ENCODE data around the gene MYL2.

GRCh38 chr12:110932046-110932445 lies 11.7 kb upstream of the MYL2 start:
- TF ChIP-seq POLR2AphosphoS5 (IDR thresholded peaks at IDR 0.05; ENCODE audit: low read depth, low read length) = no peak
- no peak for TF ChIP-seq TAF1 (IDR thresholded peaks at IDR 0.05; ENCODE audit: borderline replicate concordance, insufficient read depth, low read length)
- TF ChIP-seq REST (IDR thresholded peaks at IDR 0.05; ENCODE audit: insufficient read depth in 1 of 2, low read depth in 2 of 2, low read length in 2 of 2) = no peak
- TF ChIP-seq SIN3A (IDR thresholded peaks at IDR 0.05; ENCODE audit: borderline replicate concordance, insufficient read depth, low read length) = no peak
- no peak for TF ChIP-seq FOXP2 (optimal IDR thresholded peaks at IDR 0.05; ENCODE audit: borderline replicate concordance, extremely low read depth, extremely low read length, insufficient read depth)

Data from PFSK-1 (cell line).